SK-N-SH treated with all-trans-retinoic acid at 6 μM for 48 hours (cell line): ENCODE data around the gene DGKI.
A peak's percentile ranks its signal among the peaks of the same experiment; 100 is the strongest.

Source experiments
- ATAC-seq: fragments of 200-7000 bp; cut with Tn5 transposase; 3 replicates; pipeline ENCODE4 v1.9.1; 2020; ENCODE audit warnings: mild to moderate bottlenecking, moderate library complexity
- BACH2 ChIP-seq: fragments of 250-450 bp; sonication (Bioruptor Pico); IDR thresholded peaks from 2 replicates; pipeline ENCODE4 v1.9.0; 2021; ENCODE audit warnings: mild to moderate bottlenecking, borderline replicate concordance
- CSDC2 ChIP-seq: fragments of 250-450 bp; sonication (Bioruptor Pico); IDR thresholded peaks from 2 replicates; pipeline ENCODE4 v1.5.0; 2020; ENCODE audit warnings: mild to moderate bottlenecking, moderate library complexity
- ESRRG ChIP-seq: fragments of 250-450 bp; sonication (Bioruptor Pico); IDR thresholded peaks from 2 replicates; pipeline ENCODE4 v1.6.1; 2021; ENCODE audit warnings: mild to moderate bottlenecking
- GLIS3 ChIP-seq: fragments of 250-450 bp; sonication (Bioruptor Pico); IDR thresholded peaks from 2 replicates; pipeline ENCODE4 v1.5.0; 2020; ENCODE audit warnings: mild to moderate bottlenecking, moderate library complexity
- ISL1 ChIP-seq: fragments of 250-450 bp; sonication (Bioruptor Pico); IDR thresholded peaks from 2 replicates; pipeline ENCODE4 v2.1.2; 2022; ENCODE audit warnings: mild to moderate bottlenecking, moderate library complexity
- OSR1 ChIP-seq: fragments of 250-450 bp; sonication (Bioruptor Pico); IDR thresholded peaks from 2 replicates; pipeline ENCODE4 v1.8.0; 2022; ENCODE audit warnings: moderate library complexity, mild to moderate bottlenecking, inconsistent platforms
- PPARA ChIP-seq: fragments of 250-450 bp; sonication (Bioruptor Pico); IDR thresholded peaks from 2 replicates; pipeline ENCODE4 v1.5.0; 2020; ENCODE audit warnings: mild to moderate bottlenecking, borderline replicate concordance
- RARB ChIP-seq: fragments of 250-450 bp; sonication (Bioruptor Pico); IDR thresholded peaks from 2 replicates; pipeline ENCODE4 v1.8.0; 2021; ENCODE audit warnings: mild to moderate bottlenecking, moderate library complexity
- SNAI2 ChIP-seq: fragments of 250-450 bp; sonication (Bioruptor Pico); IDR thresholded peaks from 2 replicates; pipeline ENCODE4 v1.5.0; 2020; ENCODE audit warnings: mild to moderate bottlenecking, moderate library complexity
- TCF4 ChIP-seq: fragments of 250-450 bp; sonication (Bioruptor Pico); IDR thresholded peaks from 2 replicates; pipeline ENCODE4 v1.8.0; 2021; ENCODE audit warnings: mild to moderate bottlenecking, moderate library complexity, borderline replicate concordance
- TOX ChIP-seq: fragments of 250-450 bp; sonication (Bioruptor Pico); IDR thresholded peaks from 2 replicates; pipeline ENCODE4 v1.8.0; 2021; ENCODE audit warnings: mild to moderate bottlenecking, moderate library complexity, borderline replicate concordance
- ZC3H10 ChIP-seq: fragments of 250-450 bp; sonication (Bioruptor Pico); IDR thresholded peaks from 2 replicates; pipeline ENCODE4 v1.5.1; 2021; ENCODE audit warnings: mild to moderate bottlenecking, moderate library complexity
- ZFP3 ChIP-seq: fragments of 250-450 bp; sonication (Bioruptor Pico); IDR thresholded peaks from 2 replicates; pipeline ENCODE4 v1.5.0; 2020; ENCODE audit warnings: mild to moderate bottlenecking, moderate library complexity
- ZNF565 ChIP-seq: fragments of 450-650 bp; formaldehyde crosslinking; conservative IDR thresholded peaks from 2 replicates; pipeline ENCODE4 v1.5.0; 2020; ENCODE audit warnings: low read depth, mild to moderate bottlenecking, moderate library complexity
- ZNF8 ChIP-seq: fragments of 450-650 bp; formaldehyde crosslinking; IDR thresholded peaks from 2 replicates; pipeline ENCODE4 v1.5.0; 2020; ENCODE audit warnings: mild to moderate bottlenecking, moderate library complexity
- TF ChIP-seq, protein P1 (sequence below): fragments of 250-450 bp; sonication (Bioruptor Pico); IDR thresholded peaks from 2 replicates; pipeline ENCODE4 v1.5.0; 2020; ENCODE audit warnings: mild to moderate bottlenecking, moderate library complexity
- TF ChIP-seq, protein P2 (sequence below): fragments of 250-450 bp; sonication (Bioruptor Pico); IDR thresholded peaks from 2 replicates; pipeline ENCODE4 v1.5.1; 2021; ENCODE audit warnings: mild to moderate bottlenecking, moderate library complexity
- TF ChIP-seq, protein P3 (sequence below): fragments of 250-450 bp; sonication (Bioruptor Pico); IDR thresholded peaks from 2 replicates; pipeline ENCODE4 v1.8.0; 2020; ENCODE audit warnings: mild to moderate bottlenecking, moderate library complexity, borderline replicate concordance

Gene DGKI

DNA sequence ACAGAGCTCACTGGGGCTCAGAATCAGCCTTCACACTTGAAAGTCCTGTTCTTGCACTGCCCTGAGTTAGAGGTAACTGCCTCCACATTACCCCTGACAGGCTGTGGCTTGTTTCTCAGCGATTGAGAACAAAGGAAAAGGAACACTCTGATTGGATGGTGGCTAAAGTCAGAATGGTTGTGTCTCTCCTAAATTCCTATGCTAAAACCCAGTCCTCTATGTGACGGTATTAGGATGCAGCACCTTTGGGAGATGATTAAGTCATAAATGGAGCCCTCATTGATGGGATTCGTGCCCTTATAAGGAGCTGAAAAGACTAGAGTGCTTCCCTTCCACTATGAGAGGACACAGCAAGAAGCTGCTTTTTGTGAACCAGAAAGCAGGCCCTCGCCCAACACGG, 38.9 kb upstream of the DGKI start:
- TF ChIP-seq TOX (CRISPR knock-in tag), result no peak
- TF ChIP-seq, all 23 proteins: peak for 0
- no peak for ATAC-seq

DNA sequence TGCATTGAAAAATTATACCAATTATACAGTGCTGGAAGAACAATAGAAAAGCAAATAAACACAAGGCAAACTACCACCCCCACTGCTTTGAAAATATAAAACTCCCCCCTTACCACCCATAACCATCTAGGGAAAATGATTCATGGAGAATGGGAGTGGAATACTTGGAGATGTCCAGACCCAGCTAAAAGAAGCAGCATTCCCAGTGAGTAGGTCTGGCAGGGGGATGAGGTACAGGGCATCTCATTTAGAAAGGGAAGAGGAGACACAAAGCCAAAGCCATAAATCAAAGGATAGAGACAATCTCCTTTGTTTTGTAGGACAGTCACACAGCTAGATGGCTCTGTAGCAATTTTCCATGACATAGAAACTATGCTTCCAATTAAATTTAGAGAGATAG, 36.0 kb upstream of the DGKI start:
- TF ChIP-seq PPARA (CRISPR knock-in tag) (no peak), ZNF565 (no peak), CSDC2 (CRISPR knock-in tag) (no peak)
- TF ChIP-seq, all 23 proteins: peak for 0
- peak; percentile 46 for ATAC-seq

- TF ChIP-seq TOX (CRISPR knock-in tag), result 0 out of 2 replicates have a peak, but pooled peaks have one; percentile 22
- TF ChIP-seq ISL1 (CRISPR knock-in tag), result peak; percentile 38; the same call in 1 of the 2 replicates
- no peak for TF ChIP-seq ZC3H10 (CRISPR knock-in tag)
- no peak for TF ChIP-seq GLIS3 (CRISPR knock-in tag)
- TF ChIP-seq, protein P1, sequence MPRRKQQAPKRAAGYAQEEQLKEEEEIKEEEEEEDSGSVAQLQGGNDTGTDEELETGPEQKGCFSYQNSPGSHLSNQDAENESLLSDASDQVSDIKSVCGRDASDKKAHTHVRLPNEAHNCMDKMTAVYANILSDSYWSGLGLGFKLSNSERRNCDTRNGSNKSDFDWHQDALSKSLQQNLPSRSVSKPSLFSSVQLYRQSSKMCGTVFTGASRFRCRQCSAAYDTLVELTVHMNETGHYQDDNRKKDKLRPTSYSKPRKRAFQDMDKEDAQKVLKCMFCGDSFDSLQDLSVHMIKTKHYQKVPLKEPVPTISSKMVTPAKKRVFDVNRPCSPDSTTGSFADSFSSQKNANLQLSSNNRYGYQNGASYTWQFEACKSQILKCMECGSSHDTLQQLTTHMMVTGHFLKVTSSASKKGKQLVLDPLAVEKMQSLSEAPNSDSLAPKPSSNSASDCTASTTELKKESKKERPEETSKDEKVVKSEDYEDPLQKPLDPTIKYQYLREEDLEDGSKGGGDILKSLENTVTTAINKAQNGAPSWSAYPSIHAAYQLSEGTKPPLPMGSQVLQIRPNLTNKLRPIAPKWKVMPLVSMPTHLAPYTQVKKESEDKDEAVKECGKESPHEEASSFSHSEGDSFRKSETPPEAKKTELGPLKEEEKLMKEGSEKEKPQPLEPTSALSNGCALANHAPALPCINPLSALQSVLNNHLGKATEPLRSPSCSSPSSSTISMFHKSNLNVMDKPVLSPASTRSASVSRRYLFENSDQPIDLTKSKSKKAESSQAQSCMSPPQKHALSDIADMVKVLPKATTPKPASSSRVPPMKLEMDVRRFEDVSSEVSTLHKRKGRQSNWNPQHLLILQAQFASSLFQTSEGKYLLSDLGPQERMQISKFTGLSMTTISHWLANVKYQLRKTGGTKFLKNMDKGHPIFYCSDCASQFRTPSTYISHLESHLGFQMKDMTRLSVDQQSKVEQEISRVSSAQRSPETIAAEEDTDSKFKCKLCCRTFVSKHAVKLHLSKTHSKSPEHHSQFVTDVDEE, result no peak
- TF ChIP-seq ZFP3 (CRISPR knock-in tag), result peak; percentile 77; the same call in 1 of the 2 replicates
- TF ChIP-seq, all 23 proteins: peak for 3
- peak; percentile 96 for ATAC-seq
Observed at GRCh38 chr7:137882261-137882668, 35.5 kb upstream of the DGKI start.

DNA sequence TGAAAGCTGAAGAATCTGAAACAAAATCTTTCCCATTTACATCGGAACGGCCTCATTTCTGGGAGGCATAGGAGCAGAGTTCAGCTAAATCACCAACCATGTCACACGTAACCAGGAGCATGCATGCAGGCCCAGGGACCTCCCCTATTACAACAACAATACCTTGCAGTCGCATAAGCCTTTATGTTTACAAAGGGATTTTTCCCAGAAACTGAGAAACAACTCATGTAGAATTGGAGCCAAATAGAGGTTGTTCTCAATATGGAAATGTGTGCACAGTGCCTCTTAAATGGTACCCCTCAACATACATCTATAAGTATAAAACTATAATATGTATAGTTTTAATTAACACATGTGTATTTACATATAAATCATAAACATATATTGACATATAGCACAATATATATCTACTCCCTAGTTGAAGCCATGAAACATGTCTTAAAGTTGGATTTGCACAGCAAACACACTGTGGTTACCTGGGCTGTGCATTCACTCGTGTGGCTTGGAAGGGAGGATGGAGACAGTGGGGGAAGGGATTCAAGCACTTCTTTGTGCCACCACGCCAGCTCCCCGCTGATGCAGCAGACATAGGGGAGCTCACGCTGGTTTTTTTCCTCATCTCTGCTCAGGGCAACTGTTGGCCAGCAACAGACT, 35.0 kb upstream of the DGKI start:
- no peak for ATAC-seq

GRCh38 chr7:137880432-137880831, 33.7 kb upstream of the DGKI start:
- TF ChIP-seq ZNF565 (no peak), ZNF8 (no peak), TOX (CRISPR knock-in tag) (no peak), ZC3H10 (CRISPR knock-in tag) (no peak), ISL1 (CRISPR knock-in tag) (no peak), ESRRG (CRISPR knock-in tag) (no peak), OSR1 (CRISPR knock-in tag) (no peak), CSDC2 (CRISPR knock-in tag) (no peak), ZFP3 (CRISPR knock-in tag) (no peak), TCF4 (CRISPR knock-in tag) (no peak), SNAI2 (CRISPR knock-in tag) (no peak), BACH2 (CRISPR knock-in tag) (no peak), RARB (no peak)
- TF ChIP-seq, protein P2, sequence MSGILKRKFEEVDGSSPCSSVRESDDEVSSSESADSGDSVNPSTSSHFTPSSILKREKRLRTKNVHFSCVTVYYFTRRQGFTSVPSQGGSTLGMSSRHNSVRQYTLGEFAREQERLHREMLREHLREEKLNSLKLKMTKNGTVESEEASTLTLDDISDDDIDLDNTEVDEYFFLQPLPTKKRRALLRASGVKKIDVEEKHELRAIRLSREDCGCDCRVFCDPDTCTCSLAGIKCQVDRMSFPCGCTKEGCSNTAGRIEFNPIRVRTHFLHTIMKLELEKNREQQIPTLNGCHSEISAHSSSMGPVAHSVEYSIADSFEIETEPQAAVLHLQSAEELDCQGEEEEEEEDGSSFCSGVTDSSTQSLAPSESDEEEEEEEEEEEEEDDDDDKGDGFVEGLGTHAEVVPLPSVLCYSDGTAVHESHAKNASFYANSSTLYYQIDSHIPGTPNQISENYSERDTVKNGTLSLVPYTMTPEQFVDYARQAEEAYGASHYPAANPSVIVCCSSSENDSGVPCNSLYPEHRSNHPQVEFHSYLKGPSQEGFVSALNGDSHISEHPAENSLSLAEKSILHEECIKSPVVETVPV (CRISPR knock-in tag), result no peak
- TF ChIP-seq, protein P3, sequence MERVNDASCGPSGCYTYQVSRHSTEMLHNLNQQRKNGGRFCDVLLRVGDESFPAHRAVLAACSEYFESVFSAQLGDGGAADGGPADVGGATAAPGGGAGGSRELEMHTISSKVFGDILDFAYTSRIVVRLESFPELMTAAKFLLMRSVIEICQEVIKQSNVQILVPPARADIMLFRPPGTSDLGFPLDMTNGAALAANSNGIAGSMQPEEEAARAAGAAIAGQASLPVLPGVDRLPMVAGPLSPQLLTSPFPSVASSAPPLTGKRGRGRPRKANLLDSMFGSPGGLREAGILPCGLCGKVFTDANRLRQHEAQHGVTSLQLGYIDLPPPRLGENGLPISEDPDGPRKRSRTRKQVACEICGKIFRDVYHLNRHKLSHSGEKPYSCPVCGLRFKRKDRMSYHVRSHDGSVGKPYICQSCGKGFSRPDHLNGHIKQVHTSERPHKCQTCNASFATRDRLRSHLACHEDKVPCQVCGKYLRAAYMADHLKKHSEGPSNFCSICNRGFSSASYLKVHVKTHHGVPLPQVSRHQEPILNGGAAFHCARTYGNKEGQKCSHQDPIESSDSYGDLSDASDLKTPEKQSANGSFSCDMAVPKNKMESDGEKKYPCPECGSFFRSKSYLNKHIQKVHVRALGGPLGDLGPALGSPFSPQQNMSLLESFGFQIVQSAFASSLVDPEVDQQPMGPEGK (CRISPR knock-in tag), result no peak
- ATAC-seq, result no peak

More for the DNA sequence above, 35.0 kb upstream of the DGKI start:
- TF ChIP-seq RARB, result no peak
